MM.1S (cell line): Measurements from ENCODE around the gene PKP4.

Experiments used
- DNase-seq: peaks from one replicate; pipeline ENCODE4 v3.0.0-alpha.2; 2015
- H2AFZ ChIP-seq: fragments of 300-600 bp; sonication (generic); 2 replicates; pipeline ENCODE4 v1.6.0; 2016; ENCODE audit warnings: antibody characterized with exemption, low read length
- H3F3A ChIP-seq: fragments of 300-600 bp; sonication (generic); 2 replicates; pipeline ENCODE4 v1.6.1; 2016; ENCODE audit warnings: mild to moderate bottlenecking, antibody characterized with exemption, low read length, moderate library complexity, mixed read lengths; ENCODE audit not compliant: insufficient read depth
- H3K27ac ChIP-seq: fragments of 300-600 bp; sonication (generic); 2 replicates; pipeline ENCODE4 v1.5.1; 2016; ENCODE audit warnings: mild to moderate bottlenecking, low read length
- H3K27me3 ChIP-seq: fragments of 300-600 bp; sonication (generic); replicated peaks from 2 replicates; pipeline ENCODE4 v1.6.0; 2016; ENCODE audit warnings: low read length; ENCODE audit not compliant: insufficient read depth
- H3K36me3 ChIP-seq: fragments of 300-600 bp; sonication (generic); replicated peaks from 2 replicates; pipeline ENCODE4 v1.6.1; 2016; ENCODE audit warnings: mild to moderate bottlenecking, low read length, mixed read lengths; ENCODE audit not compliant: insufficient read depth
- H3K4me1 ChIP-seq: fragments of 300-600 bp; sonication (generic); 2 replicates; pipeline ENCODE4 v1.6.1; 2016; ENCODE audit warnings: low read length, mixed read lengths
- H3K4me2 ChIP-seq: fragments of 300-600 bp; sonication (generic); 2 replicates; pipeline ENCODE4 v1.6.0; 2016; ENCODE audit warnings: low read depth, low read length
- H3K4me3 ChIP-seq: fragments of 300-600 bp; sonication (generic); 2 replicates; pipeline ENCODE4 v1.5.1; 2016; ENCODE audit warnings: low read length, mixed read lengths
- H3K79me2 ChIP-seq: fragments of 300-600 bp; sonication (generic); 2 replicates; pipeline ENCODE4 v1.6.1; 2016; ENCODE audit warnings: mixed run types, low read length, mixed read lengths
- H3K9ac ChIP-seq: fragments of 300-600 bp; sonication (generic); 2 replicates; pipeline ENCODE4 v1.6.1; 2016; ENCODE audit warnings: low read length, mixed read lengths
- H3K9me2 ChIP-seq: fragments of 300-600 bp; sonication (generic); replicated peaks from 2 replicates; pipeline ENCODE4 v1.6.1; 2016; ENCODE audit warnings: mild to moderate bottlenecking, low read length, mixed read lengths; ENCODE audit not compliant: insufficient read depth
- H3K9me3 ChIP-seq: fragments of 300-600 bp; sonication (generic); replicated peaks from 2 replicates; pipeline ENCODE4 v1.6.1; 2016; ENCODE audit warnings: mild to moderate bottlenecking, low read length, mixed read lengths; ENCODE audit not compliant: insufficient read depth
- H4K20me1 ChIP-seq: fragments of 300-600 bp; sonication (generic); 2 replicates; pipeline ENCODE4 v1.6.1; 2016; ENCODE audit warnings: mild to moderate bottlenecking, low read length, moderate library complexity, mixed read lengths; ENCODE audit not compliant: insufficient read depth
- CTCF ChIP-seq: fragments of 300-600 bp; sonication (generic); IDR thresholded peaks from 2 replicates; pipeline ENCODE4 v1.5.1; 2016; ENCODE audit warnings: antibody characterized with exemption, low read length, mixed read lengths
- EZH2 ChIP-seq: fragments of 300-600 bp; sonication (generic); optimal IDR thresholded peaks from 2 replicates; pipeline ENCODE3; 2017; ENCODE audit warnings: low read depth, mild to moderate bottlenecking, antibody characterized with exemption, low read length, mixed read lengths
- EZH2phosphoT487 ChIP-seq: fragments of 300-600 bp; sonication (generic); IDR thresholded peaks from 2 replicates; pipeline ENCODE4 v1.6.1; 2018; ENCODE audit warnings: antibody characterized with exemption, low read length

Gene PKP4

GRCh38 chr2:158530829-158531228 is 74.1 kb downstream of the PKP4 start:
- H3K4me1 ChIP-seq = no peaks in the 10 kb centered on the region
- no peaks in the 10 kb centered on the region for H3K79me2 ChIP-seq
- no peak overlapping the region for H2AFZ ChIP-seq
- H3K9me2 ChIP-seq = no peaks in the 10 kb centered on the region
- no peaks in the 10 kb centered on the region for H3K36me3 ChIP-seq
- no peak overlapping the region for H3K9ac ChIP-seq
- H3K4me2 ChIP-seq = no peak overlapping the region
- H3K9me3 ChIP-seq = no peaks in the 10 kb centered on the region
- no peak overlapping the region for H3K27ac ChIP-seq
- H3K27me3 ChIP-seq = no peaks in the 10 kb centered on the region
- H3F3A ChIP-seq = no peaks in the 10 kb centered on the region
- DNase-seq = no peak
- TF ChIP-seq EZH2 (no peak), CTCF (no peak), EZH2phosphoT487 (no peak)
- H4K20me1 ChIP-seq = no peaks in the 10 kb centered on the region
- H3K4me3 ChIP-seq = no peak overlapping the region

- Histone ChIP-seq H3K4me1 (no peaks in the 10 kb centered on the region), H3K9me3 (no peaks in the 10 kb centered on the region), H3K4me2 (no peak overlapping the region), H3F3A (no peaks in the 10 kb centered on the region), H3K4me3 (no peak overlapping the region), H3K27me3 (no peaks in the 10 kb centered on the region), H3K27ac (no peak overlapping the region), H4K20me1 (no peaks in the 10 kb centered on the region), H3K9me2 (no peaks in the 10 kb centered on the region), H3K79me2 (no peaks in the 10 kb centered on the region), H3K36me3 (no peaks in the 10 kb centered on the region), H3K9ac (no peak overlapping the region), H2AFZ (no peak overlapping the region)
- TF ChIP-seq EZH2 (no peak), EZH2phosphoT487 (no peak), CTCF (no peak)
- no peak for DNase-seq
These were observed 76.3 kb downstream of the PKP4 start for GRCh38 chr2:158533009-158533408.

DNA sequence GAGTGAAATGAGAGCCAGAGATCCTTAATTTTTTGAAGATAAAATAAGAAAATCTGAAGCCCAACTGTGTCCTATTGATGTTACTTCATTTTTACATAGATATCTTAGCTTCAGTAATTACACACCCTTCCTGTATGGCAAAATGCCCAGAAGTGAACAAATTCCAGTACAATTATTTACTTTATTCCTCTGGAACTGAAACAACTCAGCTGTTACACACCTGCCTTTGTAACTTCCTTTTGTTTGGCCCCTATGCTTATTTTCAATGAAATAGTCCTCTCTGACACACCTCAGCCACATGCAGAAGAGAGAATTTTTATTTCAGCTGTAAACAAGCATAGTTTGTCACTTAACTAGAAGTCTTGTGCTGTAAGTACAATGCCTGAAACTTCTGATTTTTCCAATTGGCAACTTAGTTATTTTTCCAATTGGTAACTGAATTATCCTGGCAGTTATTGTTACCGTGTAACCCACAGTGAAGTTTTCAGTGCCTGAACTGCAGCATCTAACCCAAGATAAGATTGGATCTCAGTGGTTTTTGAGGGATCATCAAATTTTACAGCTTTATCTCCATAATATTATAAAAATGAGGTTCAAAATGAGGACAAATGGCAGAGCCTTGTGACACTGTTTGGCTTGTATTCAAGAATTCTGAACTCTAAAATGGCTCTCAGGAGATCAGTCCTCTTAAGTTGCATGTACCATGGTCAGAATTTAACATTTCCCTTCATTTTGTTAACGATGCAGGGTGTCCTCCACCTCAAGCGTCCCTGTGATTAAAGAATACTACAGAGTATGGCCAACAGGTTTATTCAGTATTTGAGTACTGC is 82.6 kb downstream of the PKP4 start:
- no peak for TF ChIP-seq CTCF
- TF ChIP-seq EZH2phosphoT487 = no peak
- TF ChIP-seq EZH2 = no peak
- H2AFZ ChIP-seq = no peak overlapping the region
- no peak overlapping the region for H3K9ac ChIP-seq
- no peak overlapping the region for H3K4me3 ChIP-seq
- peaks cover 7% of the 10 kb centered on the region for H3K4me1 ChIP-seq
- H3K9me3 ChIP-seq = no peaks in the 10 kb centered on the region
- DNase-seq = peak; percentile 10
- no peaks in the 10 kb centered on the region for H3F3A ChIP-seq
- no peak overlapping the region for H3K27ac ChIP-seq
- H4K20me1 ChIP-seq = no peaks in the 10 kb centered on the region
- no peaks in the 10 kb centered on the region for H3K27me3 ChIP-seq
- no peak overlapping the region for H3K4me2 ChIP-seq
- 0 out of 2 replicates have a peak, but pooled peaks cover 3% of the 10 kb centered on the region for H3K79me2 ChIP-seq
- no peaks in the 10 kb centered on the region for H3K9me2 ChIP-seq
- 0 out of 2 replicates have a peak, but pooled peaks cover 3% of the 10 kb centered on the region for H3K36me3 ChIP-seq
